Measurements from ENCODE around the gene RPS27L. TPM values are rescaled to one million over a fixed set of nuclear protein-coding genes. Genes with fewer than 3 reads are reported as not detected.

RPS27L gene
- total and polyA plus RNA-seq, 3 experiments from 2014 or later: 193 to 221 (median 214) TPM

DNA sequence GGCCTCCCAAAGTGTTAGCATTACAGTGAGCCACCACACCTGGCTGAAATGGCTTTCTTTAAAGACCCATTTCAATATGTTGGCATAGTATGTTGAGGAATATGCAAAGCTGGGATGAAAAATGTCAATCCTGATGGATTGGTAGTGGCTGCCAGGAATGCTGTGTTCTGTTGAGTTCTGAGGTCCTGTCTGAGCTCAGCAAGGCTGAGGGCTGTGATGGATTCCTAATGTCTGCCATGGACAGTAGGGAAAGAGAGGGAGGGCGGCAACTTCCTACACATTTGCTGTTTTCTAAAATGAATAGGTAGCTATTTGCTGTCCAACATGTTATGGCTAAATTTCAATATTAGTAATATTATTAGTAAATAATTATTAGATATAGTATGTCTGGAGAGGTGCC, 40.3 kb upstream of the RPS27L start:
- Mint-ChIP-seq H3K27ac (peak overlapping the region in 6 of 8 donors; percentile 82 to 95 (median 88)), H3K27me3 (no peaks in the 10 kb centered on the region), H3K4me3 (peak overlapping the region in 6 of 7 donors; percentile 10 to 63 (median 40)), H3K4me1 (peaks cover 86 to 97% (median 96%) of the 10 kb centered on the region in 3 donors), H3K36me3 (peaks cover 3 to 34% (median 7%) of the 10 kb centered on the region in 3 donors), H3K9me3 (no peaks in the 10 kb centered on the region)
- no peaks in the 10 kb centered on the region for H3K9me3 ChIP-seq (ENCODE audit: low read length)
- no peak overlapping the region for H3K27ac ChIP-seq (ENCODE audit: low read depth, low read length)
- H3K4me1 ChIP-seq (ENCODE audit: insufficient read depth, low read length): peaks cover 94% of the 10 kb centered on the region
- H3K27me3 ChIP-seq (ENCODE audit: insufficient read depth, low read length, poor library complexity, severe bottlenecking): no peaks in the 10 kb centered on the region
- ChIA-PET CTCF (interaction anchor here (2.5 kb wide), 1 partner anchor 149 kb away, joined by 8 read pairs; no protein-coding TSS in a partner anchor), POLR2A (interaction anchor here (1.3 kb wide), 2 partner anchors 27 to 34 kb away, joined by 3 to 4 read pairs; no protein-coding TSS in a partner anchor)
- no peaks in the 10 kb centered on the region for H3K36me3 ChIP-seq (ENCODE audit: insufficient read depth, low read length)
- DNase-seq: no peak
- H3K4me3 ChIP-seq (ENCODE audit: low read length): no peak overlapping the region

GRCh38 chr15:63196842-63197241, 39.6 kb upstream of the RPS27L start:
- H3K36me3 Mint-ChIP-seq: peaks cover 3 to 30% (median 3%) of the 10 kb centered on the region in 3 donors
- no peaks in the 10 kb centered on the region for H3K9me3 ChIP-seq (ENCODE audit: low read length)
- peaks cover 89 to 99% (median 98%) of the 10 kb centered on the region in 3 donors for H3K4me1 Mint-ChIP-seq
- H3K4me3 ChIP-seq (ENCODE audit: low read length): no peak overlapping the region
- H3K27me3 Mint-ChIP-seq: no peaks in the 10 kb centered on the region
- DNase-seq: no peak
- H3K27me3 ChIP-seq (ENCODE audit: insufficient read depth, low read length, poor library complexity, severe bottlenecking): no peaks in the 10 kb centered on the region
- no peaks in the 10 kb centered on the region for H3K9me3 Mint-ChIP-seq
- H3K4me1 ChIP-seq (ENCODE audit: insufficient read depth, low read length): peaks cover 95% of the 10 kb centered on the region
- ChIA-PET POLR2A (interaction anchor here (0.6 to 1.3 kb wide), 4 partner anchors 28 to 533 kb away, joined by 3 to 5 read pairs (median 4); no protein-coding TSS in a partner anchor), CTCF (interaction anchor here (1.1 to 3.1 kb wide), 5 partner anchors 11 to 149 kb away, joined by 4 to 8 read pairs (median 4); no protein-coding TSS in a partner anchor)
- H3K4me3 Mint-ChIP-seq: peak overlapping the region in 5 of 7 donors; percentile 26 to 69 (median 66)
- H3K27ac ChIP-seq (ENCODE audit: low read depth, low read length): no peak overlapping the region
- no peaks in the 10 kb centered on the region for H3K36me3 ChIP-seq (ENCODE audit: insufficient read depth, low read length)
- H3K27ac Mint-ChIP-seq: peak overlapping the region in 7 of 8 donors; percentile 88 to 99 (median 91)

GRCh38 chr15:63195569-63196015, 38.3 kb upstream of the RPS27L start:
- H3K36me3 Mint-ChIP-seq: peaks cover 0 to 20% (median 3%) of the 10 kb centered on the region in 3 donors
- CTCF ChIA-PET: interaction anchor here (1.2 to 3.1 kb wide), 4 partner anchors 15 to 80 kb away, joined by 4 to 8 read pairs (median 5); no protein-coding TSS in a partner anchor
- DNase-seq: no peak

DNA sequence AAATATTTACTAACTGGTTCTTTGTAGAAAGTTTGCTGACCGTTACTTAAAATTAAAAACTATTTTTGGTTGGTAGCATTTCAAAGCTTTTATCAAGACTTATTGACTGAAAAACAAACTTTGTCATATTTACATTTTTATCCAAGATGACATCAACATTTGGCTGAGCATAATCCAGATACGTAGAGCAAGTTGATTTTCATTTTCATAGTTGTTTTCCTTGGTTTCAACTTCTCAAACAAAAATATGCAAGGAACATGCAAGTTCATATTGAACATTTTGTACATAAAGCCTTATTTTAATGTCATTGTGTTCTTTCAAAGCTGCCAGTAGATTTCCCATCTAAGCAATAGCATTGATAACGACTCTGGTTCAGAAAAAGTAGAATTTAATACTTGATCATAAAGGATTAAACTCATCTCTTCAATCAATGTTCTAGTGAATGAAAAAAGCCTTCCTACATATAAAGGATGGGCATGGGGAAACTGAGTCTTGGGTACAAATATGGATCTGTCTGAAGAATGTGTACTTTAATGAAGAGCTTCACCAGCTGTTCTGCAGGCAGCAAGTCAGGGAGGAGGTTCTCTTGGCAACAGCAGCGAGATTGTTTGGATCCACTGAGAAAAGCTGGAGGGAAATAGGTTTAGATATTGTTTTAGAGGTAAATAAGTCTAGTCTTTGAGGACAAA, 37.7 kb upstream of the RPS27L start:
- H3K4me1 ChIP-seq (ENCODE audit: insufficient read depth, low read length): peaks cover 91% of the 10 kb centered on the region
- CTCF ChIA-PET: interaction anchor here (0.9 to 4.9 kb wide), 7 partner anchors 9 to 80 kb away, joined by 3 to 30 read pairs (median 6); partner anchors contain the start of gene RPS27L
- DNase-seq: no peak
- Mint-ChIP-seq H3K36me3 (peaks cover 2 to 23% (median 3%) of the 10 kb centered on the region in 3 donors), H3K9me3 (no peaks in the 10 kb centered on the region), H3K4me3 (peak overlapping the region; percentile 63 to 75 (median 69)), H3K27me3 (no peaks in the 10 kb centered on the region), H3K4me1 (peaks cover 90 to 100% (median 98%) of the 10 kb centered on the region in 3 donors), H3K27ac (peak overlapping the region; percentile 82 to 99 (median 90))
- H3K4me3 ChIP-seq (ENCODE audit: low read length): no peak overlapping the region
- H3K27me3 ChIP-seq (ENCODE audit: insufficient read depth, low read length, poor library complexity, severe bottlenecking): no peaks in the 10 kb centered on the region
- H3K36me3 ChIP-seq (ENCODE audit: insufficient read depth, low read length): no peaks in the 10 kb centered on the region
- no peak overlapping the region for H3K27ac ChIP-seq (ENCODE audit: low read depth, low read length)
- H3K9me3 ChIP-seq (ENCODE audit: low read length): no peaks in the 10 kb centered on the region
- POLR2A ChIA-PET: interaction anchor here (1.0 to 2.1 kb wide), 4 partner anchors 8 to 37 kb away, joined by 3 to 8 read pairs (median 6); no protein-coding TSS in a partner anchor

More at GRCh38 chr15:63195569-63196015, 38.3 kb upstream of the RPS27L start:
- H3K27me3 ChIP-seq (ENCODE audit: insufficient read depth, low read length, poor library complexity, severe bottlenecking): no peaks in the 10 kb centered on the region
- Mint-ChIP-seq H3K27ac (peak overlapping the region; percentile 82 to 99 (median 90)), H3K4me1 (peaks cover 90 to 100% (median 99%) of the 10 kb centered on the region in 3 donors), H3K27me3 (no peaks in the 10 kb centered on the region), H3K4me3 (peak overlapping the region; percentile 63 to 75 (median 69)), H3K9me3 (no peaks in the 10 kb centered on the region)
- no peak overlapping the region for H3K27ac ChIP-seq (ENCODE audit: low read depth, low read length)
- H3K9me3 ChIP-seq (ENCODE audit: low read length): no peaks in the 10 kb centered on the region
- POLR2A ChIA-PET: interaction anchor here (0.7 to 1.3 kb wide), 4 partner anchors 13 to 43 kb away, joined by 3 to 5 read pairs (median 4); no protein-coding TSS in a partner anchor
- peak overlapping the region; percentile 12 for H3K4me3 ChIP-seq (ENCODE audit: low read length)
- H3K4me1 ChIP-seq (ENCODE audit: insufficient read depth, low read length): peaks cover 95% of the 10 kb centered on the region
- H3K36me3 ChIP-seq (ENCODE audit: insufficient read depth, low read length): no peaks in the 10 kb centered on the region

DNA sequence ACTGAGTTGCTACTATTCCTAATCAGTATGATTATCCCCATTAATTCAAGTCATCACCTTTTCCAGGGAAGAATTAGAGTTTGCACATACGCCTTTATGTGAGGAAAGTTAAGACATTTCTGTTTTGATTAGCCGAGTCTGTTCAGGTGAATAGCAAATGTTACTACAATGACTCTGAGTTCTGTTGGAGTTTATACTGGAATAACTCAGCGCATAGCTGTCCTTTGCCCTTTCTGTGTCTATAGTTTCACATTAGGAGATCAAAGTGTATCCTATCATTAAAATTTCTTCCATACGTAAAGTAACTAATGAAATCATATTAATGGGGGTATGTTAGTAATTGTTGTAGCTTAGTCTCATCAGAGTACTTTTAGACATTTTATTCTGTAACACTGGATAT, 37.0 kb upstream of the RPS27L start:
- no peaks in the 10 kb centered on the region for H3K36me3 ChIP-seq (ENCODE audit: insufficient read depth, low read length)
- no peaks in the 10 kb centered on the region for H3K27me3 ChIP-seq (ENCODE audit: insufficient read depth, low read length, poor library complexity, severe bottlenecking)
- CTCF ChIA-PET: interaction anchor here (0.9 to 4.9 kb wide), 8 partner anchors 10 to 307 kb away, joined by 3 to 30 read pairs (median 5); partner anchors contain the start of gene RPS27L
- H3K9me3 ChIP-seq (ENCODE audit: low read length): no peaks in the 10 kb centered on the region
- DNase-seq: no peak
- Mint-ChIP-seq H3K4me3 (peak overlapping the region; percentile 69 to 99 (median 94)), H3K27ac (peak overlapping the region; percentile 72 to 99 (median 96)), H3K9me3 (no peaks in the 10 kb centered on the region), H3K4me1 (peaks cover 85 to 96% (median 91%) of the 10 kb centered on the region in 3 donors), H3K27me3 (no peaks in the 10 kb centered on the region), H3K36me3 (peaks cover 2 to 24% (median 3%) of the 10 kb centered on the region in 3 donors)
- peak overlapping the region; percentile 38 for H3K27ac ChIP-seq (ENCODE audit: low read depth, low read length)
- peaks cover 84% of the 10 kb centered on the region for H3K4me1 ChIP-seq (ENCODE audit: insufficient read depth, low read length)
- POLR2A ChIA-PET: interaction anchor here (0.9 to 2.1 kb wide), 5 partner anchors 9 to 73 kb away, joined by 3 to 8 read pairs (median 6); partner anchors contain the start of genes LACTB and RPS27L
- peak overlapping the region; percentile 52 for H3K4me3 ChIP-seq (ENCODE audit: low read length)

DNA sequence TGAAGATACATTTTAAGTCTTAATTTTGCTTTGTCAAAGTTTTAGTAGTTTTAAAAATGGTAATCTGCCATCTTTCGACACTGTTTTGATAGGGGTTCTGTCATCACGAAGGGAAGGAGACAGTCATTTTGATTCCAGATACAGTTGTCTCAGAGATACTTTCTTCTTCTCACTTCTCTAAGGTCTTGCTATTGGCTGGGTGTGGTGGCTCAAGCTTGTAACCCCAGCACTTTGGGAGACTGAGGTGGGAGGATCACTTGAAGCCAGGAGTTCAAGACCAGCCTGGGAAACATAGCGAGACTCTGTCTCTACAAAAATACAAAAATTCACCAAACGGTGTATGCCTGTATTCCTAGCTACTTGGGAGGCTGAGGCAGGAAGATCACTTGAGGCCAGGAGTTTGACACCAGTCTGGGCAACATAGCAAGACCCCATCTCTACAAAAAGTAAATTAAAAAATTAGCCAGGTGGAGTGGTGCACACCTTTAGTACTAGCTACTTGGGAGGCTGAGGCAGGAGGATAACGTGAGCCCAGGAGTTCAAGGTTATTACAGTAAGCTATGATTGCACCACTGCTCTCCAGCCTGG, 35.4 kb upstream of the RPS27L start:
- ChIA-PET CTCF (interaction anchor here (0.9 to 4.9 kb wide), 7 partner anchors 11 to 145 kb away, joined by 3 to 30 read pairs (median 4); no protein-coding TSS in a partner anchor), POLR2A (interaction anchor here (0.7 to 2.3 kb wide), 10 partner anchors 9 to 84 kb away, joined by 3 to 20 read pairs (median 6); partner anchors contain the start of genes APH1B and RPS27L)
- peak overlapping the region; percentile 46 for H3K4me3 ChIP-seq (ENCODE audit: low read length)
- peaks cover 77% of the 10 kb centered on the region for H3K4me1 ChIP-seq (ENCODE audit: insufficient read depth, low read length)
- no peaks in the 10 kb centered on the region for H3K36me3 ChIP-seq (ENCODE audit: insufficient read depth, low read length)
- Mint-ChIP-seq H3K4me3 (peak overlapping the region; percentile 84 to 100 (median 96)), H3K27ac (peak overlapping the region; percentile 88 to 99 (median 96)), H3K36me3 (peaks cover 2 to 17% (median 3%) of the 10 kb centered on the region in 3 donors), H3K27me3 (no peaks in the 10 kb centered on the region), H3K9me3 (no peaks in the 10 kb centered on the region), H3K4me1 (peaks cover 82 to 92% (median 87%) of the 10 kb centered on the region in 3 donors)
- H3K27me3 ChIP-seq (ENCODE audit: insufficient read depth, low read length, poor library complexity, severe bottlenecking): no peaks in the 10 kb centered on the region
- peak overlapping the region; percentile 75 for H3K27ac ChIP-seq (ENCODE audit: low read depth, low read length)
- no peak for DNase-seq
- no peaks in the 10 kb centered on the region for H3K9me3 ChIP-seq (ENCODE audit: low read length)

- H3K4me1 ChIP-seq (ENCODE audit: insufficient read depth, low read length): peaks cover 71% of the 10 kb centered on the region
- peak overlapping the region; percentile 46 for H3K4me3 ChIP-seq (ENCODE audit: low read length)
- peak overlapping the region; percentile 84 to 100 (median 96) for H3K4me3 Mint-ChIP-seq
- POLR2A ChIA-PET: interaction anchor here (0.6 to 2.3 kb wide), 12 partner anchors 9 to 312 kb away, joined by 3 to 20 read pairs (median 6); partner anchors contain the start of genes APH1B, RPS27L and USP3
- H3K9me3 Mint-ChIP-seq: no peaks in the 10 kb centered on the region
- peak overlapping the region; percentile 88 to 99 (median 96) for H3K27ac Mint-ChIP-seq
- CTCF ChIA-PET: interaction anchor here (0.8 to 4.9 kb wide), 11 partner anchors 12 to 144 kb away, joined by 3 to 30 read pairs (median 4); partner anchors contain the start of gene RPS27L
- no peaks in the 10 kb centered on the region for H3K27me3 ChIP-seq (ENCODE audit: insufficient read depth, low read length, poor library complexity, severe bottlenecking)
- no peaks in the 10 kb centered on the region for H3K27me3 Mint-ChIP-seq
- H3K4me1 Mint-ChIP-seq: peaks cover 75 to 85% (median 80%) of the 10 kb centered on the region in 3 donors
- DNase-seq: peak; percentile 24 to 90 (median 81)
- H3K9me3 ChIP-seq (ENCODE audit: low read length): no peaks in the 10 kb centered on the region
- H3K27ac ChIP-seq (ENCODE audit: low read depth, low read length): peak overlapping the region; percentile 75
- H3K36me3 ChIP-seq (ENCODE audit: insufficient read depth, low read length): no peaks in the 10 kb centered on the region
- peaks cover 0 to 14% (median 2%) of the 10 kb centered on the region in 3 donors for H3K36me3 Mint-ChIP-seq
Observed at GRCh38 chr15:63191895-63192618, 34.8 kb upstream of the RPS27L start.

Data from CD8-positive, alpha-beta memory T cell (primary cell).